Activated CD4-positive, alpha-beta memory T cell treated with anti-CD3 and anti-CD28 coated beads, Interleukin-2, amount 10 ng/mL, durations not matched to agents 7 days and 5 days (primary cell): ENCODE measurements around the gene OR52E1. TPM values are rescaled to one million over a fixed set of nuclear protein-coding genes. Genes with fewer than 3 reads are reported as not detected.

ENCODE experiments used
- total RNA-seq, 2 experiments: library from RNA; stranded (reverse); gene quantifications; one replicate each; pipeline ENCODE4 v1.2.3, GENCODE V29; 2021

The OR52E1 gene
- total RNA-seq, 2 experiments from 2014 or later, result not detected

Other genes with a start within 250 kb of the OR52E1 start
- not detected for gene OR51F2, start 248.3 kb upstream of the OR52E1 start, total RNA-seq
- not detected for gene OR51S1, start 220.4 kb upstream of the OR52E1 start, total RNA-seq
- not detected for gene OR51T1, start 187.7 kb upstream of the OR52E1 start, total RNA-seq
- gene OR51A7, start 165.8 kb upstream of the OR52E1 start, total RNA-seq, result not detected
- gene OR51G2, start 150.2 kb upstream of the OR52E1 start, total RNA-seq, result not detected
- gene OR51G1, start 145.2 kb upstream of the OR52E1 start, total RNA-seq, result not detected
- gene OR51A4, start 122.0 kb upstream of the OR52E1 start, total RNA-seq, result not detected
- not detected for gene OR51A2, start 113.9 kb upstream of the OR52E1 start, total RNA-seq
- not detected for gene OR51L1, start 74.7 kb upstream of the OR52E1 start, total RNA-seq
- gene OR52J3, start 23.0 kb upstream of the OR52E1 start, total RNA-seq, result not detected
- gene OR52E2, start 9.9 kb upstream of the OR52E1 start, total RNA-seq, result not detected
- gene OR52A5, start 68.8 kb downstream of the OR52E1 start, total RNA-seq, result not detected
- not detected for gene OR52A1, start 85.2 kb downstream of the OR52E1 start, total RNA-seq
- not detected for gene OR51V1, start 131.1 kb downstream of the OR52E1 start, total RNA-seq
- gene HBB, start 157.5 kb downstream of the OR52E1 start, total RNA-seq, result not detected
- gene HBD, start 164.9 kb downstream of the OR52E1 start, total RNA-seq, result not detected
- gene HBG1, start 180.3 kb downstream of the OR52E1 start, total RNA-seq, result not detected
- gene HBG2, start 185.2 kb downstream of the OR52E1 start, total RNA-seq, result not detected
- not detected for gene HBE1, start 200.4 kb downstream of the OR52E1 start, total RNA-seq
- not detected for gene OR51B4, start 232.4 kb downstream of the OR52E1 start, total RNA-seq